Neuronal stem cell (in vitro differentiated cells): ENCODE results near the gene CORO2B.

Experiments
- DNase-seq: peaks from one replicate; pipeline ENCODE4 v3.0.0-alpha.2; 2013; ENCODE audit warnings: low spot score
- H2AFZ ChIP-seq: one replicate; pipeline ENCODE4 v1.6.1; 2013; ENCODE audit warnings: mild to moderate bottlenecking, low read length, inconsistent platforms
- H2AK5ac ChIP-seq: 2 replicates; pipeline ENCODE4 v1.6.1; 2013; ENCODE audit warnings: low read depth, mild to moderate bottlenecking, inconsistent platforms, low read length, moderate library complexity, mixed read lengths
- H2BK120ac ChIP-seq: 2 replicates; pipeline ENCODE4 v1.6.1; 2013; ENCODE audit warnings: low read depth, mild to moderate bottlenecking, inconsistent platforms, low read length, moderate library complexity, mixed read lengths
- H2BK12ac ChIP-seq: one replicate; pipeline ENCODE4 v1.6.1; 2013; ENCODE audit warnings: low read length, inconsistent platforms
- H2BK15ac ChIP-seq: 2 replicates; pipeline ENCODE4 v1.6.1; 2013; ENCODE audit warnings: mild to moderate bottlenecking, low read length, inconsistent platforms, mixed read lengths
- H2BK5ac ChIP-seq: one replicate; pipeline ENCODE4 v1.6.1; 2013; ENCODE audit warnings: inconsistent platforms, mild to moderate bottlenecking, low read length, moderate library complexity
- H3K14ac ChIP-seq: one replicate; pipeline ENCODE4 v1.6.1; 2013; ENCODE audit warnings: low read length, inconsistent platforms
- H3K18ac ChIP-seq: 2 replicates; pipeline ENCODE4 v1.6.1; 2013; ENCODE audit warnings: low read length, inconsistent platforms
- H3K23ac ChIP-seq: 2 replicates; pipeline ENCODE4 v1.6.1; 2013; ENCODE audit warnings: low read depth, mild to moderate bottlenecking, mixed read lengths, low read length, inconsistent platforms; ENCODE audit not compliant: poor library complexity
- H3K27ac ChIP-seq: replicated peaks from 3 replicates; pipeline ENCODE4 v1.5.1; 2013; ENCODE audit warnings: low read length, inconsistent platforms
- H3K27me3 ChIP-seq, 3 experiments: 2 replicates each; pipeline ENCODE4 v1.6.1; 2013; ENCODE audit warnings: low read length in 3 of 3, mild to moderate bottlenecking in 2 of 3, inconsistent platforms in 1 of 3, low read depth in 1 of 3, mixed read lengths in 1 of 3, moderate library complexity in 1 of 3; ENCODE audit not compliant: control insufficient read depth in 3 of 3, insufficient read depth in 3 of 3
- H3K36me3 ChIP-seq, 2 donors: replicated peaks in 1 of 2; 2 replicates each; pipeline ENCODE4 v1.6.1; 2013; ENCODE audit warnings: low read length in 2 of 2; ENCODE audit not compliant: control insufficient read depth in 2 of 2, insufficient read depth in 2 of 2
- H3K4ac ChIP-seq: 2 replicates; pipeline ENCODE4 v1.6.1; 2013; ENCODE audit warnings: inconsistent platforms, mild to moderate bottlenecking, low read length, moderate library complexity
- H3K4me1 ChIP-seq, 2 donors: 1 replicate in 1 of 2; 2 replicates in 1 of 2; pipeline ENCODE4 v1.6.1; 2013; ENCODE audit warnings: low read length in 2 of 2, low read depth in 1 of 2; ENCODE audit not compliant: control insufficient read depth in 2 of 2, insufficient read depth in 1 of 2
- H3K4me2 ChIP-seq: one replicate; pipeline ENCODE4 v1.6.1; 2013; ENCODE audit warnings: mild to moderate bottlenecking, low read length, inconsistent platforms; ENCODE audit not compliant: insufficient read depth, poor library complexity, severe bottlenecking
- H3K4me3 ChIP-seq, 2 donors: 2 replicates each; pipeline ENCODE4 v1.5.1; 2013; ENCODE audit warnings: low read length in 2 of 2, mild to moderate bottlenecking in 2 of 2, inconsistent platforms in 1 of 2, moderate library complexity in 1 of 2
- H3K79me1 ChIP-seq: one replicate; pipeline ENCODE4 v1.6.1; 2013; ENCODE audit warnings: low read depth, mild to moderate bottlenecking, inconsistent platforms, low read length, moderate library complexity
- H3K9ac ChIP-seq: one replicate; pipeline ENCODE4 v1.6.1; 2013; ENCODE audit warnings: mild to moderate bottlenecking, low read depth, low read length, inconsistent platforms; ENCODE audit not compliant: poor library complexity
- H3K9me3 ChIP-seq, 2 donors: replicated peaks in 1 of 2; 2 replicates each; pipeline versions ENCODE3 to v1.6.1; 2013; ENCODE audit warnings: low read length in 2 of 2, mild to moderate bottlenecking in 2 of 2, inconsistent platforms in 1 of 2, low read depth in 1 of 2, mixed read lengths in 1 of 2, moderate library complexity in 1 of 2; ENCODE audit not compliant: control insufficient read depth in 2 of 2, insufficient read depth in 1 of 2
- H4K8ac ChIP-seq: one replicate; pipeline ENCODE4 v1.6.1; 2013; ENCODE audit warnings: low read depth, mild to moderate bottlenecking, inconsistent platforms, low read length, moderate library complexity
- H4K91ac ChIP-seq: one replicate; pipeline ENCODE4 v1.6.1; 2013; ENCODE audit warnings: low read length, low read depth, mild to moderate bottlenecking, inconsistent platforms; ENCODE audit not compliant: poor library complexity
- WGBS, 2 donors: extraction: QIAGEN DNeasy Blood & Tissue Kit; methylation state at CpG; one replicate each; pipeline ENCODE4 v1.1.7; 2013; ENCODE audit warnings: missing lambda C conversion rate in 2 of 2, mixed read lengths in 1 of 2; ENCODE audit not compliant: insufficient read length in 2 of 2, insufficient replicate concordance in 1 of 2; ENCODE audit errors: extremely low coverage in 2 of 2; 5-methylcytosine and 5-hydroxymethylcytosine counted together

The CORO2B gene

DNA sequence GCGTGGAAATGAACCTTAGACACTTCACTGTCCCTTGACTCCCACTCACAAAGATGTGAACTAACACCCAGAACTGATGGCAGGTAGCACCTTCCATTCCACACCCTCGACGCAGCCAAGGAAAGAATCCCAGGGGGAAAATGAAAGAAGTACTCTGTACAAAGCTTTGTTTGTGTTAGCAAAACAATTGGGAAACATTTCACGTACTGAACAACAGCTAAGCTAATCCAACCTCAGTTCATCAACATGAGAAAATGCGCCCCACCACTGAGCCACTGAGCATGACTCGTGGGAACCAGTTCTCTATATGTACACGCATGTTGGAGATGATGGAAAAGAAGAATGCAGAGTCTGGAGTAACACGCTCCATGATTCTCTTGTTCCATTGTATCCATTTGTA is 32.0 kb downstream of the CORO2B start:
- Histone ChIP-seq H2AFZ (no peak overlapping the region), H3K9ac (no peak overlapping the region), H4K91ac (no peak overlapping the region), H3K36me3 (no peaks in the 10 kb centered on the region), H2AK5ac (no peak overlapping the region), H3K79me1 (no peaks in the 10 kb centered on the region), H3K4me2 (no peak overlapping the region), H3K27ac (no peak overlapping the region), H3K23ac (no peak overlapping the region), H3K4me1 (peaks cover 28 to 46% of the 10 kb centered on the region in 2 donors), H4K8ac (no peak overlapping the region), H3K14ac (no peak overlapping the region), H2BK12ac (no peak overlapping the region), H3K18ac (no peak overlapping the region), H3K4ac (no peak overlapping the region), H2BK15ac (no peak overlapping the region), H3K27me3 (no peaks in the 10 kb centered on the region), H3K9me3 (no peaks in the 10 kb centered on the region), H2BK5ac (no peak overlapping the region), H2BK120ac (no peak overlapping the region), H3K4me3 (no peak overlapping the region)
- WGBS, 2 donors, result no CpG with 5 or more reads among the region's 8 CpGs
- no peak for DNase-seq

DNA sequence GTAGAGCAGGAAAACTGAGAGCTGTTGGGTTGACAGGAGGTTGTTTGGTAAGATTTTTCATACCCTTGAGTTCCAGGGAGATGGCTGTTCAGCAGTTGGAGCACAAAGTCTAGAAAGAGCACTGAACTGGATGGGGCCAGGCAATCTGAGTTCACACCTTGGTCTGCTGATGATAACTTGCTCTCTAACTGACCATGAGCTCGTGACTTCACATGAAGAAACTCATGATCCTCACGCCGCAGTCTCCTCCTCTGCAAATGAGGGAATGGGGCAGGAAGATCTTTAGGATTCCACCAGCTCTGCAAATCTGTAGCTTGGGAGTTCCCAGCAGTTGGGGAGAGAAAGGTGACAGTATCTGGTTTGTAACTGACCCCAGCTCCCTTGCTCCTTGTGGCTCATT is 33.7 kb downstream of the CORO2B start:
- Histone ChIP-seq H2BK120ac (no peak overlapping the region), H3K27me3 (no peaks in the 10 kb centered on the region), H3K27ac (no peak overlapping the region), H2BK15ac (no peak overlapping the region), H3K18ac (no peak overlapping the region), H3K4me3 (no peak overlapping the region), H3K4me2 (no peak overlapping the region), H3K36me3 (no peaks in the 10 kb centered on the region), H2AFZ (no peak overlapping the region), H3K9me3 (no peaks in the 10 kb centered on the region), H3K4me1 (peaks cover 28 to 50% of the 10 kb centered on the region in 2 donors), H2BK5ac (no peak overlapping the region), H3K23ac (no peak overlapping the region), H3K14ac (no peak overlapping the region), H2AK5ac (no peak overlapping the region), H3K79me1 (no peaks in the 10 kb centered on the region), H2BK12ac (no peak overlapping the region), H3K9ac (no peak overlapping the region), H3K4ac (no peak overlapping the region), H4K91ac (no peak overlapping the region), H4K8ac (no peak overlapping the region)
- no CpG with 5 or more reads among the region's 3 CpGs for WGBS, 2 donors
- no peak for DNase-seq

DNA sequence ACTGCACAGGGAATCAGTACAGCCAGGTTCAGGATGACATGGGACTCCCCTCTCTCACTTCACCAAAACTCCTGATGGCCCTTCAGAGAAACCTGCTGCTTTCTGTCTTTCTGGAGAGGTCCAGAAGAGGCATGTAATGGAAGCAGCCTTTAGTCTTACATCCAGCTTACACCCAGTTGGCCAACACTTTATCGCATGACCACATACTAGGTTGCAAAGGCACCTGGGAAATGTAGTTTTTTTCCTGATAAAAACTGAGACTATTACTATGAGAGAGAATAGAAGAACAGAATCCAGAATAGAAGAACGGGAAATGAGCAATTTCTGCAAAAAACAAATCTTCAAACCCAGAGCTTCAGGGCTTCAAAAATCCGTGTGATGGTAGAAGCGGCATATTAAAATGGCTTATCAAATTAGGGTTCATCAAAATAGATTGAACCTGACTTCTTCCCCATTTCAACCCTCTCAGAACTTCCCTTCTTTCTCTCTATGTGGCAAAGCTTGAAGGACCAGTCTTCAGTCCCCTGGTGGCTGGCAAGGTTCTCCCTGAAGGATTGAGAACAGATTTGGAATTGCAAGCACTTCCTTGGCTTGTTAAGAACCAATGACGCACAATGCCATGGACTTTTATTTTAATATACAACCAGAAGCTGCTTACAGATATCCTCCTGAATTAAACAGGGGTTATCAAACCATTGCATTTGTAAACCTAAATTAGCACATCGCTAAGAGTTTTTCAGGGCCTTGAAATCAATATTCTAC is 34.4 kb downstream of the CORO2B start:
- Histone ChIP-seq H3K4me2 (no peak overlapping the region), H2AFZ (no peak overlapping the region), H3K4me3 (no peak overlapping the region), H2AK5ac (no peak overlapping the region), H3K36me3 (no peaks in the 10 kb centered on the region), H4K8ac (no peak overlapping the region), H3K27me3 (no peaks in the 10 kb centered on the region), H2BK12ac (no peak overlapping the region), H3K23ac (no peak overlapping the region), H3K9me3 (no peaks in the 10 kb centered on the region), H3K9ac (no peak overlapping the region), H3K18ac (no peak overlapping the region), H2BK15ac (no peak overlapping the region), H3K79me1 (no peaks in the 10 kb centered on the region), H3K27ac (no peak overlapping the region), H3K4ac (no peak overlapping the region), H3K14ac (no peak overlapping the region), H2BK5ac (no peak overlapping the region), H2BK120ac (no peak overlapping the region), H4K91ac (no peak overlapping the region), H3K4me1 (peaks cover 24 to 44% of the 10 kb centered on the region in 2 donors)
- DNase-seq, result no peak
- WGBS, 2 donors, result no CpG with 5 or more reads among the region's 6 CpGs

DNA sequence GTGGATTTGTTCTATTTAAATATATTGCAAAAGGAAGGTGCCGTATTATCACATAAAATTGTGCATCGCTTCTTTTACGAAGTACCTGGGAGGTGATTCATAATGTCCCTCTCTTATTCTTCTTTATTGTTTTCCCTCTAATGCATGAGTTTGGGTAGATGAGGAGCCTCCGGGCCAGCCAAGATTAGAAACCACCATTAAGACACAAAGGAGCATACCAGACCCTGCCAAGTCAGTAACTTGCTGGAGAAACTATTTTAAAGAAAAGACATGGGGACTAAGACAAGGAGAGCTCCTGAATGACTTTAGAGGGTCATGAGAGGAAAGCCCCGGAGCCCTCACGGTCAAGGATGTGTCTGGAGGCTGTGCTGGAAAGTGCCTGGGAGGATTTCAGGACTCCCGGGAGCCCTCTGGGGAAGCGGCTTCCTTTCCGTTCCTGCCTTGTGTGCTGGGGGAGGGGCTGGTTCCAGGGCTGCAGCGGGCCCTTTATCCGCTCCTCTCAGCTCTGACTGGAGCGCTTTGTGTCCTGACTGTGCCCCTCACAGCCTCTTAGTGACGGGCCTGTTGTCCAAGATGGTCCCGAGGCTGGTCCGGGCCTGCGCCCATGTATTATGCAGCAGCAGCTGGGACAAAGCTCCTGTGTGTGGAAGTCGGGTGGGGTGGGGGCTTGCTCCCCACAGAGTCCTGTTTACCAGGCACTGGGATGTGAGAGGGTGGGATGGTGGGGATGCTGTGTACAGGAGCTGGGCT is 35.7 kb downstream of the CORO2B start:
- H2BK12ac ChIP-seq, result no peak overlapping the region
- no peaks in the 10 kb centered on the region for H3K36me3 ChIP-seq
- no peak overlapping the region for H2BK120ac ChIP-seq
- no peak overlapping the region for H2BK5ac ChIP-seq
- peak; percentile 52 for DNase-seq
- H2AK5ac ChIP-seq, result no peak overlapping the region
- H3K4me3 ChIP-seq, result peak overlapping the region in 1 of 2 donors; percentile 28
- H3K9me3 ChIP-seq, result no peaks in the 10 kb centered on the region
- no peak overlapping the region for H3K4me2 ChIP-seq
- H3K9ac ChIP-seq, result no peak overlapping the region
- H3K23ac ChIP-seq, result no peak overlapping the region
- H3K18ac ChIP-seq, result peak overlapping the region; percentile 40
- H3K79me1 ChIP-seq, result no peaks in the 10 kb centered on the region
- H3K14ac ChIP-seq, result no peak overlapping the region
- no peaks in the 10 kb centered on the region for H3K27me3 ChIP-seq
- no peak overlapping the region for H2BK15ac ChIP-seq
- no peak overlapping the region for H3K4ac ChIP-seq
- H2AFZ ChIP-seq, result peak overlapping the region; percentile 90
- H3K4me1 ChIP-seq, result peaks cover 11 to 31% of the 10 kb centered on the region in 2 donors
- no CpG with 5 or more reads among the region's 17 CpGs for WGBS, 2 donors
- H3K27ac ChIP-seq, result peak overlapping the region; percentile 20
- no peak overlapping the region for H4K91ac ChIP-seq
- no peak overlapping the region for H4K8ac ChIP-seq
